Astrocyte (in vitro differentiated cells and primary cell): Measurements from ENCODE around the gene DLL4. TPM values are rescaled to one million over a fixed set of nuclear protein-coding genes. Genes with fewer than 3 reads are reported as not detected.
A peak's percentile ranks its signal among the peaks of the same experiment; 100 is the strongest.

Experiments used
- DNase-seq: peaks from one replicate; pipeline ENCODE4 v3.0.0-alpha.2; 2010; ENCODE audit warnings: low read depth
- FAIRE-seq: peaks from 2 replicates; lab custom pipeline; 2011; peaks lifted over from hg19 to GRCh38; lab: Jason Lieb, UNC
- H2AFZ ChIP-seq: 2 replicates; pipeline ENCODE4 v1.6.0; 2012; ENCODE audit warnings: low read depth, low read length, inconsistent platforms
- H3K27ac ChIP-seq: 2 replicates; pipeline ENCODE4 v1.5.1; 2011; ENCODE audit warnings: low read depth, low read length, inconsistent platforms
- H3K27me3 ChIP-seq: 2 replicates; pipeline ENCODE4 v1.6.0; 2011; ENCODE audit warnings: low read length, inconsistent platforms; ENCODE audit not compliant: insufficient read depth
- H3K36me3 ChIP-seq: 2 replicates; pipeline ENCODE4 v1.5.1; 2011; ENCODE audit warnings: low read length, inconsistent platforms; ENCODE audit not compliant: insufficient read depth
- H3K4me1 ChIP-seq: 2 replicates; pipeline ENCODE4 v1.5.1; 2011; ENCODE audit warnings: low read length, inconsistent platforms; ENCODE audit not compliant: insufficient read depth
- H3K4me2 ChIP-seq: 2 replicates; pipeline ENCODE4 v1.6.0; 2012; ENCODE audit warnings: low read length, inconsistent platforms
- H3K4me3 ChIP-seq: 2 replicates; pipeline ENCODE4 v1.5.1; 2011; ENCODE audit warnings: low read depth, mild to moderate bottlenecking, low read length, inconsistent platforms; ENCODE audit not compliant: insufficient read depth
- H3K79me2 ChIP-seq: 2 replicates; pipeline ENCODE4 v1.6.0; 2012; ENCODE audit warnings: mild to moderate bottlenecking, low read length, inconsistent platforms; ENCODE audit not compliant: insufficient read depth
- H3K9ac ChIP-seq: 2 replicates; pipeline ENCODE4 v1.6.0; 2012; ENCODE audit warnings: mild to moderate bottlenecking, low read length, inconsistent platforms
- H3K9me3 ChIP-seq: 2 replicates; pipeline ENCODE4 v1.5.1; 2012; ENCODE audit warnings: low read depth, mild to moderate bottlenecking, low read length, inconsistent platforms; ENCODE audit not compliant: insufficient read depth
- H4K20me1 ChIP-seq: 2 replicates; pipeline ENCODE4 v1.6.0; 2012; ENCODE audit warnings: low read length, inconsistent platforms; ENCODE audit not compliant: insufficient read depth
- H3K27ac Mint-ChIP-seq: one replicate; pipeline ENCODE4 v1.8.0; 2021; ENCODE audit warnings: mild to moderate bottlenecking, mixed read lengths; ENCODE audit not compliant: unreplicated experiment
- H3K27me3 Mint-ChIP-seq: one replicate; pipeline ENCODE4 v1.8.0; 2021; ENCODE audit warnings: low read depth, mixed read lengths; ENCODE audit not compliant: unreplicated experiment
- H3K36me3 Mint-ChIP-seq: one replicate; pipeline ENCODE4 v1.8.0; 2021; ENCODE audit warnings: low read depth, mixed read lengths; ENCODE audit not compliant: unreplicated experiment
- H3K4me1 Mint-ChIP-seq: one replicate; pipeline ENCODE4 v1.8.0; 2021; ENCODE audit warnings: low read depth, mixed read lengths; ENCODE audit not compliant: unreplicated experiment
- H3K4me3 Mint-ChIP-seq: one replicate; pipeline ENCODE4 v1.8.0; 2021; ENCODE audit warnings: mild to moderate bottlenecking, moderate library complexity, mixed read lengths; ENCODE audit not compliant: unreplicated experiment
- H3K9me3 Mint-ChIP-seq: one replicate; pipeline ENCODE4 v1.8.0; 2021; ENCODE audit warnings: mild to moderate bottlenecking, mixed read lengths; ENCODE audit not compliant: unreplicated experiment
- EZH2 ChIP-seq: IDR thresholded peaks from 2 replicates; pipeline ENCODE4 v1.6.1; 2012; ENCODE audit warnings: mild to moderate bottlenecking, low read length, inconsistent platforms; ENCODE audit not compliant: insufficient read depth
- total RNA-seq: library from RNA; stranded (reverse); gene quantifications from 2 replicates; pipeline ENCODE4 v1.2.1, GENCODE V29; 2021
- TF ChIP-seq, protein P1 (sequence below): IDR thresholded peaks from 2 replicates; pipeline ENCODE4 v1.5.1; 2011; ENCODE audit warnings: low read depth, mild to moderate bottlenecking, inconsistent platforms, low read length, moderate library complexity; ENCODE audit not compliant: insufficient read depth

Gene DLL4
- total RNA-seq, 1 donor from 2014 or later = 0.09 TPM

DNA sequence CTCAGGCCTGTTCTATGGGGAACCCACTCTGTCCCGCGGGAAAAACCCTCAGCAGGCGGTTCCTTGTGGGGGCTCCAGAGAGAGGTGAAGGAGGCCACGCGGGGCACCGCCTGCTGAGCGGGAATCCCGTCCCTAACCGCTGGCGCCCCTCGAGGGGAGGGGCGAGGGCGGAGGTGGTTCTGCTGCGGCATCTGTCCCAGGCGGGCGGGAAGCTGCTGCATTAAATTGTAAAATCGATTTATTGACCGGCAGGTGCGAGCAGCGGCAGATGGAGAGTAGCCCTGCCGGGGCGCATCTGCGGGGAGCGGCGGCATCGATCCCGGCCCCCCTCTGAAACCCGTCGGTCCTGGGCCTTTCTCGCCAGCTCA is 3.7 kb upstream of the DLL4 start:
- H4K20me1 ChIP-seq = peaks cover 10% of the 10 kb centered on the region
- peaks cover 63% of the 10 kb centered on the region for H3K27me3 Mint-ChIP-seq

DNA sequence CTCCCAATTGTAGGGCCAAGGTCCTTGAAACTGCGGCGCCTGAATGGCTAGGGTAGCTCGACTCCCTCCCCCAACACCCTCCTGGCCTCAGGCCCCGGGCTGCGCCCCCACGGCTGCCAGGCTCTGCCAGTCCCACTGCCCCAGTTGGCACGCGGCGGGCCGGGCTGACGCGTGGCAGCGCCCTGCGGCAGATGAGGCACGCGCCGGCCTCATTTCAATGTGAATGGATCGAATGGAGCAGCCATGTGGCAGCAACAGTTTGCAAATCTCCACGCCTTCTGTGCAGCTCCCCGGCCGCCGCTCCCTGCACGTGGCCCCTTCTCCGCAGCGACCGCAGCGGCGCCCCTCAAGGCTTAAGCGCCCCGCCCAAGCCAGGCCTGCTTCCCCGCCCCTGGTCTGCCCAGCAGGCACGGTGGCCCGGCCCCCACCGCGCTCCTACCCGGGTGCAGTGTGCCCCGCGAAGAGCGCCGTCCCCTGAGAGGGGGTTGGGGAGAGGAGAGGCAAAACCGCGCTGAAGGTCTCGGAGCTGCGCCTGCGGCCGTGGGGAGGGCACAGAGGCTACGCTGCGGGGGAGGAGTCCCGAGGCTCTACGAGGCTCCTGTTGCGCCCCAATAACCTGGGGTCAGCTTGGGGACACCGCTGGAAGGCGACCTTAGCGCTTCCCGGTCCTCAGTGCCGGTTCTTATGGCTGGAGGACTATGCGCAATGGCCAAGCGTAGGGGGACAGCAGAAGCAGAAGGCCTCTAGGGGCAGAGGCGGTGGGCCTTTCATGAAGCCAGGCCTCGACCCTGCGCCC is 3.1 kb upstream of the DLL4 start:
- Histone ChIP-seq H3K36me3 (no peaks in the 10 kb centered on the region), H3K27ac (no peak overlapping the region), H3K27me3 (peaks cover 52% of the 10 kb centered on the region), H3K4me2 (peak overlapping the region; percentile 75), H3K9me3 (no peaks in the 10 kb centered on the region), H3K79me2 (no peaks in the 10 kb centered on the region), H3K9ac (no peak overlapping the region), H2AFZ (peak overlapping the region; percentile 63), H4K20me1 (peaks cover 10% of the 10 kb centered on the region), H3K4me1 (peaks cover 18% of the 10 kb centered on the region), H3K4me3 (peak overlapping the region; percentile 23)
- H3K27ac Mint-ChIP-seq = no peak overlapping the region
- peaks cover 13% of the 10 kb centered on the region for H3K4me1 Mint-ChIP-seq
- no peaks in the 10 kb centered on the region for H3K9me3 Mint-ChIP-seq
- no peak for FAIRE-seq
- H3K36me3 Mint-ChIP-seq = peaks cover 2% of the 10 kb centered on the region
- no peak for DNase-seq
- peak; percentile 67 for TF ChIP-seq EZH2
- TF ChIP-seq, protein P1, sequence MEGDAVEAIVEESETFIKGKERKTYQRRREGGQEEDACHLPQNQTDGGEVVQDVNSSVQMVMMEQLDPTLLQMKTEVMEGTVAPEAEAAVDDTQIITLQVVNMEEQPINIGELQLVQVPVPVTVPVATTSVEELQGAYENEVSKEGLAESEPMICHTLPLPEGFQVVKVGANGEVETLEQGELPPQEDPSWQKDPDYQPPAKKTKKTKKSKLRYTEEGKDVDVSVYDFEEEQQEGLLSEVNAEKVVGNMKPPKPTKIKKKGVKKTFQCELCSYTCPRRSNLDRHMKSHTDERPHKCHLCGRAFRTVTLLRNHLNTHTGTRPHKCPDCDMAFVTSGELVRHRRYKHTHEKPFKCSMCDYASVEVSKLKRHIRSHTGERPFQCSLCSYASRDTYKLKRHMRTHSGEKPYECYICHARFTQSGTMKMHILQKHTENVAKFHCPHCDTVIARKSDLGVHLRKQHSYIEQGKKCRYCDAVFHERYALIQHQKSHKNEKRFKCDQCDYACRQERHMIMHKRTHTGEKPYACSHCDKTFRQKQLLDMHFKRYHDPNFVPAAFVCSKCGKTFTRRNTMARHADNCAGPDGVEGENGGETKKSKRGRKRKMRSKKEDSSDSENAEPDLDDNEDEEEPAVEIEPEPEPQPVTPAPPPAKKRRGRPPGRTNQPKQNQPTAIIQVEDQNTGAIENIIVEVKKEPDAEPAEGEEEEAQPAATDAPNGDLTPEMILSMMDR = no peak
- H3K4me3 Mint-ChIP-seq = no peak overlapping the region
- peaks cover 63% of the 10 kb centered on the region for H3K27me3 Mint-ChIP-seq

More for the DNA sequence above, 3.7 kb upstream of the DLL4 start:
- Histone ChIP-seq H3K4me3 (no peak overlapping the region), H3K9ac (no peak overlapping the region), H2AFZ (peak overlapping the region; percentile 63), H3K36me3 (no peaks in the 10 kb centered on the region), H3K27ac (no peak overlapping the region), H3K79me2 (no peaks in the 10 kb centered on the region), H3K4me1 (peaks cover 15% of the 10 kb centered on the region), H3K9me3 (no peaks in the 10 kb centered on the region), H3K27me3 (peaks cover 46% of the 10 kb centered on the region), H3K4me2 (peak overlapping the region; percentile 75)
- no peaks in the 10 kb centered on the region for H3K9me3 Mint-ChIP-seq
- no peak overlapping the region for H3K4me3 Mint-ChIP-seq
- FAIRE-seq (no peak), DNase-seq (no peak)
- H3K27ac Mint-ChIP-seq = peak overlapping the region; percentile 53
- peaks cover 10% of the 10 kb centered on the region for H3K4me1 Mint-ChIP-seq
- H3K36me3 Mint-ChIP-seq = peaks cover 2% of the 10 kb centered on the region
- TF ChIP-seq, protein P1 = no peak
- peak; percentile 73 for TF ChIP-seq EZH2
